HCT116 (cell line): ENCODE data around the gene STX1A. TPM values are rescaled to one million over a fixed set of nuclear protein-coding genes. Genes with fewer than 3 reads are reported as not detected.

Experiments
- ATAC-seq: fragments of 200-7000 bp; cut with Tn5 transposase; 2 replicates; pipeline ENCODE4 v1.9.1; 2020; ENCODE audit warnings: mild to moderate bottlenecking, moderate library complexity
- BruUV-seq: library from RNA; stranded (reverse); fragments of 400-500 nt; replicated peaks from 2 replicates; lab custom pipeline; 2021; lab: Mats Ljungman, UMichigan
- CTCF ChIA-PET: fragments of 300-600 bp; sonication (Branson Sonifier 250); formaldehyde crosslinking; loops from one replicate; lab custom pipeline; 2021; ENCODE audit warnings: antibody characterized with exemption; lab: Charles Lee
- POLR2A ChIA-PET: fragments of 300-600, 350-600 bp; sonication (Branson Sonifier 250); formaldehyde crosslinking; loops from one replicate; lab custom pipeline; 2021; ENCODE audit warnings: antibody characterized with exemption; lab: Charles Lee
- RAD21 ChIA-PET, 2 experiments: fragments of 300-600 bp; sonication (Branson Sonifier 250); formaldehyde crosslinking; loops; one replicate each; lab custom pipeline; 2023; ENCODE audit warnings: low total read pairs in 2 of 2; ENCODE audit not compliant: uncharacterized antibody in 2 of 2, unreplicated experiment in 2 of 2, low non-redundant PET in 1 of 2; lab: Charles Lee
- DNase-seq: peaks from one replicate; pipeline ENCODE4 v3.0.0-alpha.2; 2010; ENCODE audit warnings: low read depth, low spot score
- H2AFZ ChIP-seq: fragments of 200-600 bp; shearing (Covaris generic), sonication (generic); 2 replicates; pipeline ENCODE4 v1.6.1; 2017; ENCODE audit warnings: low read depth, mixed run types, mixed read lengths, antibody characterized with exemption, low read length; ENCODE audit not compliant: poor library complexity, severe bottlenecking
- H3K27ac ChIP-seq: 2 replicates; pipeline ENCODE4 v1.5.1; 2012; ENCODE audit warnings: low read depth, low read length
- H3K27me3 ChIP-seq: fragments of 200-600 bp; sonication (generic); 2 replicates; pipeline ENCODE4 v1.6.1; 2016; ENCODE audit warnings: mixed run types, low read length, mixed read lengths; ENCODE audit not compliant: insufficient read depth
- H3K36me3 ChIP-seq, 2 experiments: fragments of 200-500 bp in 1 of 2; fragments of 200-600 bp in 1 of 2; sonication (Bioruptor generic) in 1 of 2; sonication (generic) in 1 of 2; 2 replicates each; pipeline versions ENCODE4 v1.5.1 to v1.6.1; 2014 to 2016; ENCODE audit warnings: low read length in 2 of 2, inconsistent platforms in 1 of 2, mixed read lengths in 1 of 2, mixed run types in 1 of 2; ENCODE audit not compliant: insufficient read depth in 2 of 2, control insufficient read depth in 1 of 2
- H3K4me1 ChIP-seq, 2 experiments: fragments of 200-600 bp in 1 of 2; sonication (generic) in 1 of 2; 2 replicates each; pipeline versions ENCODE4 v1.5.1 to v1.6.1; 2012 to 2017; ENCODE audit warnings: low read length in 2 of 2, inconsistent platforms in 1 of 2, mild to moderate bottlenecking in 1 of 2, mixed read lengths in 1 of 2, mixed run types in 1 of 2, moderate library complexity in 1 of 2; ENCODE audit not compliant: insufficient read depth in 2 of 2, control insufficient read depth in 1 of 2
- H3K4me2 ChIP-seq: fragments of 200-600 bp; sonication (generic); 2 replicates; pipeline ENCODE4 v1.6.1; 2017; ENCODE audit warnings: mixed run types, low read length, mixed read lengths
- H3K4me3 ChIP-seq, 2 experiments: fragments of 200-600 bp in 1 of 2; sonication (generic) in 1 of 2; replicated peaks in 1 of 2; 2 replicates each; pipeline ENCODE4 v1.5.1; 2011 to 2016; ENCODE audit warnings: low read length in 2 of 2, control low read depth in 1 of 2, low read depth in 1 of 2, mild to moderate bottlenecking in 1 of 2, mixed read lengths in 1 of 2, mixed run types in 1 of 2
- H3K79me2 ChIP-seq: fragments of 200-600 bp; sonication (generic); 2 replicates; pipeline ENCODE4 v1.6.1; 2017; ENCODE audit warnings: mild to moderate bottlenecking, mixed run types, low read length, moderate library complexity, mixed read lengths; ENCODE audit not compliant: insufficient read depth
- H3K9ac ChIP-seq: fragments of 200-600 bp; sonication (generic); 2 replicates; pipeline ENCODE4 v1.6.1; 2016; ENCODE audit warnings: low read length, mixed read lengths
- H3K9me2 ChIP-seq: fragments of 200-600 bp; sonication (generic), shearing (Covaris generic); 2 replicates; pipeline ENCODE4 v1.6.1; 2017; ENCODE audit warnings: mixed run types, mild to moderate bottlenecking, moderate library complexity; ENCODE audit not compliant: insufficient read depth
- H3K9me3 ChIP-seq, 2 experiments: fragments of 200-500 bp in 1 of 2; fragments of 200-600 bp in 1 of 2; sonication (Bioruptor generic) in 1 of 2; sonication (generic) in 1 of 2; 2 replicates each; pipeline ENCODE4 v1.6.1; 2014 to 2017; ENCODE audit warnings: low read length in 2 of 2, mixed read lengths in 2 of 2, inconsistent platforms in 1 of 2, low read depth in 1 of 2, mild to moderate bottlenecking in 1 of 2, mixed run types in 1 of 2, moderate library complexity in 1 of 2; ENCODE audit not compliant: control insufficient read depth in 1 of 2, insufficient read depth in 1 of 2
- H4K20me1 ChIP-seq: fragments of 200-600 bp; sonication (generic), shearing (Covaris generic); 2 replicates; pipeline ENCODE4 v1.6.1; 2017; ENCODE audit warnings: mixed run types, mild to moderate bottlenecking, moderate library complexity; ENCODE audit not compliant: insufficient read depth
- CBX3 ChIP-seq: IDR thresholded peaks from 2 replicates; pipeline ENCODE4 v1.6.1; 2012; ENCODE audit warnings: low read depth
- EGR1 ChIP-seq: IDR thresholded peaks from 2 replicates; pipeline ENCODE4 v1.6.1; 2012; ENCODE audit warnings: low read depth
- ELF1 ChIP-seq: IDR thresholded peaks from 2 replicates; pipeline ENCODE4 v1.6.1; 2012; ENCODE audit warnings: low read depth, borderline replicate concordance
- EZH2 ChIP-seq: fragments of 200-600 bp; sonication (generic); IDR thresholded peaks from 2 replicates; pipeline ENCODE4 v1.6.1; 2017; ENCODE audit warnings: antibody characterized with exemption, mixed run types
- FOSL1 ChIP-seq: IDR thresholded peaks from 2 replicates; pipeline ENCODE4 v1.6.1; 2012; ENCODE audit warnings: low read depth
- JUND ChIP-seq: IDR thresholded peaks from 2 replicates; pipeline ENCODE4 v1.6.1; 2012
- MAX ChIP-seq: IDR thresholded peaks from 2 replicates; pipeline ENCODE4 v1.6.1; 2012
- POLR2A ChIP-seq: IDR thresholded peaks from 2 replicates; pipeline ENCODE4 v1.7.0; 2011; ENCODE audit warnings: borderline replicate concordance; ENCODE audit not compliant: insufficient read depth, insufficient read length; ENCODE audit errors: extremely low read depth
- POLR2AphosphoS5 ChIP-seq: IDR thresholded peaks from 2 replicates; pipeline ENCODE4 v1.6.1; 2011; ENCODE audit warnings: mild to moderate bottlenecking, low read depth, low read length, moderate library complexity
- RAD21 ChIP-seq: IDR thresholded peaks from 2 replicates; pipeline ENCODE4 v1.6.1; 2012; ENCODE audit warnings: low read depth, mild to moderate bottlenecking
- SIN3A ChIP-seq: IDR thresholded peaks from 2 replicates; pipeline ENCODE4 v1.6.1; 2012; ENCODE audit warnings: low read depth
- SP1 ChIP-seq: IDR thresholded peaks from 2 replicates; pipeline ENCODE4 v1.6.1; 2012; ENCODE audit warnings: low read depth
- SRF ChIP-seq: IDR thresholded peaks from 2 replicates; pipeline ENCODE4 v1.6.1; 2012; ENCODE audit warnings: low read depth
- TCF7L2 ChIP-seq: IDR thresholded peaks from 2 replicates; pipeline ENCODE4 v1.7.0; 2011; ENCODE audit warnings: borderline replicate concordance, inconsistent platforms; ENCODE audit not compliant: insufficient read depth, insufficient read length; ENCODE audit errors: extremely low read depth
- YY1 ChIP-seq: IDR thresholded peaks from 2 replicates; pipeline ENCODE4 v1.6.1; 2011; ENCODE audit warnings: low read length, low read depth, moderate library complexity, mild to moderate bottlenecking; ENCODE audit not compliant: insufficient replicate concordance; ENCODE audit errors: extremely low read depth
- ZFX ChIP-seq: fragments of 450-650 bp; IDR thresholded peaks from 2 replicates; pipeline ENCODE4 v1.6.1; 2017
- ZNF274 ChIP-seq: fragments of 200-500 bp; sonication (Bioruptor generic); IDR thresholded peaks from 2 replicates; pipeline ENCODE4 v1.6.1; 2014; ENCODE audit warnings: mild to moderate bottlenecking, low read depth, low read length, inconsistent platforms
- intact Hi-C: fragments of 100-400 bp; cut with micrococcal nuclease; formaldehyde crosslinking; loops from 2 replicates; pipeline ENCODE4 v1.10.0; 2022
- total RNA-seq: library from RNA; stranded (reverse); gene quantifications from one replicate; pipeline ENCODE4 v1.2.1, GENCODE V29; 2021; ENCODE audit not compliant: unreplicated experiment
- TF ChIP-seq, protein P1 (sequence below), 3 experiments: fragments of 200-600 bp in 1 of 3; sonication (generic) in 1 of 3; IDR thresholded peaks in 2 of 3; conservative IDR thresholded peaks in 1 of 3; 2 replicates each; pipeline ENCODE4 v1.5.1; 2012 to 2017; ENCODE audit warnings: low read depth in 2 of 3, low read length in 2 of 3, antibody characterized with exemption in 1 of 3, borderline replicate concordance in 1 of 3, control low read depth in 1 of 3, mild to moderate bottlenecking in 1 of 3, mixed read lengths in 1 of 3, mixed run types in 1 of 3, moderate library complexity in 1 of 3; ENCODE audit not compliant: insufficient read depth in 1 of 3
- TF ChIP-seq, protein P2 (sequence below): IDR thresholded peaks from 2 replicates; pipeline ENCODE4 v1.6.1; 2012; ENCODE audit warnings: low read depth
- TF ChIP-seq, protein P3 (sequence below): IDR thresholded peaks from 2 replicates; pipeline ENCODE4 v1.6.1; 2011; ENCODE audit warnings: mild to moderate bottlenecking, low read length, moderate library complexity; ENCODE audit not compliant: insufficient replicate concordance; ENCODE audit errors: extremely low read depth

Gene STX1A
- total RNA-seq, 1 experiment from 2014 or later = 39.4 TPM

DNA sequence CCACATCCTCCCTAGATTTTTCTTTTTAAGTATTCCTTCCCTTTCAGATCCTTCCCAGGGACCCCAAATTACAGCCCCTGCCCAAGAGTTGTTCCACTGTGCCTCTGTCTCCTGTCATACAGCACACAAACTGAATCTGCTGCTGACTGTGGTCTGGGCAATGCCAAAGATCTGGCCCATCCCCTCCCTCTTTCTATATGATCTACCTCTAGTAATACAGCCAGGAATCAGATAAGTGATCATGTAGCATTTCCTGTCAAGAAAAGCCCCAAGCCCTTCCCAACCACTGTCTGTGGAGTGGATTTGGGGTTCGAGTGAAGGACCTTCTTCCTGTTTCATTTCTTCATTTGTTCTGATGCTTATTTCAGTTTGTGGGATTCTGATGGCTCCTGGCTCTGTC lies 6.7 kb downstream of the STX1A start:
- TF ChIP-seq, protein P1, sequence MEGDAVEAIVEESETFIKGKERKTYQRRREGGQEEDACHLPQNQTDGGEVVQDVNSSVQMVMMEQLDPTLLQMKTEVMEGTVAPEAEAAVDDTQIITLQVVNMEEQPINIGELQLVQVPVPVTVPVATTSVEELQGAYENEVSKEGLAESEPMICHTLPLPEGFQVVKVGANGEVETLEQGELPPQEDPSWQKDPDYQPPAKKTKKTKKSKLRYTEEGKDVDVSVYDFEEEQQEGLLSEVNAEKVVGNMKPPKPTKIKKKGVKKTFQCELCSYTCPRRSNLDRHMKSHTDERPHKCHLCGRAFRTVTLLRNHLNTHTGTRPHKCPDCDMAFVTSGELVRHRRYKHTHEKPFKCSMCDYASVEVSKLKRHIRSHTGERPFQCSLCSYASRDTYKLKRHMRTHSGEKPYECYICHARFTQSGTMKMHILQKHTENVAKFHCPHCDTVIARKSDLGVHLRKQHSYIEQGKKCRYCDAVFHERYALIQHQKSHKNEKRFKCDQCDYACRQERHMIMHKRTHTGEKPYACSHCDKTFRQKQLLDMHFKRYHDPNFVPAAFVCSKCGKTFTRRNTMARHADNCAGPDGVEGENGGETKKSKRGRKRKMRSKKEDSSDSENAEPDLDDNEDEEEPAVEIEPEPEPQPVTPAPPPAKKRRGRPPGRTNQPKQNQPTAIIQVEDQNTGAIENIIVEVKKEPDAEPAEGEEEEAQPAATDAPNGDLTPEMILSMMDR (IDR thresholded peaks at IDR 0.05 in 2 of 3, conservative IDR thresholded peaks at IDR 0.05 in 1 of 3; ENCODE audit: borderline replicate concordance in 1 of 3, insufficient read depth in 1 of 3, low read depth in 2 of 3, low read length in 2 of 3) = no peak
- TF ChIP-seq SP1 = no peak
- TF ChIP-seq, protein P2, sequence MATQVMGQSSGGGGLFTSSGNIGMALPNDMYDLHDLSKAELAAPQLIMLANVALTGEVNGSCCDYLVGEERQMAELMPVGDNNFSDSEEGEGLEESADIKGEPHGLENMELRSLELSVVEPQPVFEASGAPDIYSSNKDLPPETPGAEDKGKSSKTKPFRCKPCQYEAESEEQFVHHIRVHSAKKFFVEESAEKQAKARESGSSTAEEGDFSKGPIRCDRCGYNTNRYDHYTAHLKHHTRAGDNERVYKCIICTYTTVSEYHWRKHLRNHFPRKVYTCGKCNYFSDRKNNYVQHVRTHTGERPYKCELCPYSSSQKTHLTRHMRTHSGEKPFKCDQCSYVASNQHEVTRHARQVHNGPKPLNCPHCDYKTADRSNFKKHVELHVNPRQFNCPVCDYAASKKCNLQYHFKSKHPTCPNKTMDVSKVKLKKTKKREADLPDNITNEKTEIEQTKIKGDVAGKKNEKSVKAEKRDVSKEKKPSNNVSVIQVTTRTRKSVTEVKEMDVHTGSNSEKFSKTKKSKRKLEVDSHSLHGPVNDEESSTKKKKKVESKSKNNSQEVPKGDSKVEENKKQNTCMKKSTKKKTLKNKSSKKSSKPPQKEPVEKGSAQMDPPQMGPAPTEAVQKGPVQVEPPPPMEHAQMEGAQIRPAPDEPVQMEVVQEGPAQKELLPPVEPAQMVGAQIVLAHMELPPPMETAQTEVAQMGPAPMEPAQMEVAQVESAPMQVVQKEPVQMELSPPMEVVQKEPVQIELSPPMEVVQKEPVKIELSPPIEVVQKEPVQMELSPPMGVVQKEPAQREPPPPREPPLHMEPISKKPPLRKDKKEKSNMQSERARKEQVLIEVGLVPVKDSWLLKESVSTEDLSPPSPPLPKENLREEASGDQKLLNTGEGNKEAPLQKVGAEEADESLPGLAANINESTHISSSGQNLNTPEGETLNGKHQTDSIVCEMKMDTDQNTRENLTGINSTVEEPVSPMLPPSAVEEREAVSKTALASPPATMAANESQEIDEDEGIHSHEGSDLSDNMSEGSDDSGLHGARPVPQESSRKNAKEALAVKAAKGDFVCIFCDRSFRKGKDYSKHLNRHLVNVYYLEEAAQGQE = no peak
- TF ChIP-seq JUND = no peak
- no peak for TF ChIP-seq ZFX
- no peak for TF ChIP-seq EZH2
- TF ChIP-seq TCF7L2 = no peak
- TF ChIP-seq CBX3 = no peak
- no peak for TF ChIP-seq ZNF274
- TF ChIP-seq POLR2A = no peak
- TF ChIP-seq, protein P3, sequence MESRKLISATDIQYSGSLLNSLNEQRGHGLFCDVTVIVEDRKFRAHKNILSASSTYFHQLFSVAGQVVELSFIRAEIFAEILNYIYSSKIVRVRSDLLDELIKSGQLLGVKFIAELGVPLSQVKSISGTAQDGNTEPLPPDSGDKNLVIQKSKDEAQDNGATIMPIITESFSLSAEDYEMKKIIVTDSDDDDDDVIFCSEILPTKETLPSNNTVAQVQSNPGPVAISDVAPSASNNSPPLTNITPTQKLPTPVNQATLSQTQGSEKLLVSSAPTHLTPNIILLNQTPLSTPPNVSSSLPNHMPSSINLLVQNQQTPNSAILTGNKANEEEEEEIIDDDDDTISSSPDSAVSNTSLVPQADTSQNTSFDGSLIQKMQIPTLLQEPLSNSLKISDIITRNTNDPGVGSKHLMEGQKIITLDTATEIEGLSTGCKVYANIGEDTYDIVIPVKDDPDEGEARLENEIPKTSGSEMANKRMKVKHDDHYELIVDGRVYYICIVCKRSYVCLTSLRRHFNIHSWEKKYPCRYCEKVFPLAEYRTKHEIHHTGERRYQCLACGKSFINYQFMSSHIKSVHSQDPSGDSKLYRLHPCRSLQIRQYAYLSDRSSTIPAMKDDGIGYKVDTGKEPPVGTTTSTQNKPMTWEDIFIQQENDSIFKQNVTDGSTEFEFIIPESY = no peak
- no peak for TF ChIP-seq ELF1
- TF ChIP-seq EGR1 = no peak
- no peak for TF ChIP-seq YY1
- TF ChIP-seq SRF = no peak
- TF ChIP-seq SIN3A = no peak
- TF ChIP-seq POLR2AphosphoS5 = no peak
- TF ChIP-seq FOSL1 = no peak
- TF ChIP-seq RAD21 = no peak
- TF ChIP-seq MAX = no peak
- ChIA-PET RAD21 (interaction anchor here in 1 of 2 experiments (0.6 kb wide), 1 partner anchor 190 kb away, joined by 4 read pairs; the partner anchor contains the start of gene BAZ1B), CTCF (no interaction called here), POLR2A (no interaction called here)
- Histone ChIP-seq H4K20me1 (peaks cover 8% of the 10 kb centered on the region; the same call in 1 of the 2 replicates), H3K79me2 (peaks cover 89% of the 10 kb centered on the region), H3K9me3 (no peaks in the 10 kb centered on the region), H3K4me3 (no peak overlapping the region), H3K4me1 (peaks cover 42 to 71% of the 10 kb centered on the region in 2 experiments), H3K27ac (no peak overlapping the region), H3K36me3 (peaks cover 3 to 8% of the 10 kb centered on the region in 2 experiments; a peak in 3 of 4 replicates), H2AFZ (no peak overlapping the region), H3K27me3 (no peaks in the 10 kb centered on the region), H3K9ac (no peak overlapping the region), H3K4me2 (no peak overlapping the region), H3K9me2 (no peaks in the 10 kb centered on the region)
- DNase-seq (no peak), ATAC-seq (no peak)
- intact Hi-C loops = no loop called here
- BruUV-seq = no TSS peak
